ENCODE data around the gene NRARP. TPM values are rescaled to one million over a fixed set of nuclear protein-coding genes. Genes with fewer than 3 reads are reported as not detected.
A peak's percentile ranks its signal among the peaks of the same experiment; 100 is the strongest.

NRARP gene
- total RNA-seq (ENCODE audit: unreplicated experiment) = 170 TPM
- long read RNA-seq = 0 reads

- Mint-ChIP-seq H3K27me3 (ENCODE audit: unreplicated experiment) (peaks cover 2% of the 10 kb centered on the region), H3K36me3 (ENCODE audit: low read depth, unreplicated experiment) (peaks cover 14% of the 10 kb centered on the region), H3K4me3 (ENCODE audit: unreplicated experiment) (peak within 1 kb of the TSS; percentile 99), H3K4me1 (ENCODE audit: unreplicated experiment) (peaks cover 35% of the 10 kb centered on the region), H3K27ac (ENCODE audit: unreplicated experiment) (peak within 1 kb of the TSS; percentile 82), H3K9me3 (ENCODE audit: unreplicated experiment) (no peaks in the 10 kb centered on the region)
- TF ChIP-seq, protein P1, sequence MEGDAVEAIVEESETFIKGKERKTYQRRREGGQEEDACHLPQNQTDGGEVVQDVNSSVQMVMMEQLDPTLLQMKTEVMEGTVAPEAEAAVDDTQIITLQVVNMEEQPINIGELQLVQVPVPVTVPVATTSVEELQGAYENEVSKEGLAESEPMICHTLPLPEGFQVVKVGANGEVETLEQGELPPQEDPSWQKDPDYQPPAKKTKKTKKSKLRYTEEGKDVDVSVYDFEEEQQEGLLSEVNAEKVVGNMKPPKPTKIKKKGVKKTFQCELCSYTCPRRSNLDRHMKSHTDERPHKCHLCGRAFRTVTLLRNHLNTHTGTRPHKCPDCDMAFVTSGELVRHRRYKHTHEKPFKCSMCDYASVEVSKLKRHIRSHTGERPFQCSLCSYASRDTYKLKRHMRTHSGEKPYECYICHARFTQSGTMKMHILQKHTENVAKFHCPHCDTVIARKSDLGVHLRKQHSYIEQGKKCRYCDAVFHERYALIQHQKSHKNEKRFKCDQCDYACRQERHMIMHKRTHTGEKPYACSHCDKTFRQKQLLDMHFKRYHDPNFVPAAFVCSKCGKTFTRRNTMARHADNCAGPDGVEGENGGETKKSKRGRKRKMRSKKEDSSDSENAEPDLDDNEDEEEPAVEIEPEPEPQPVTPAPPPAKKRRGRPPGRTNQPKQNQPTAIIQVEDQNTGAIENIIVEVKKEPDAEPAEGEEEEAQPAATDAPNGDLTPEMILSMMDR (IDR thresholded peaks at IDR 0.05; ENCODE audit: unreplicated experiment) = no peak
- DNase-seq (ENCODE audit: low spot score) = peak; percentile 97
These were observed at the start of gene NRARP for GRCh38 chr9:137302118-137302448. Gene NRARP (minus strand): TSS chr9:137302271. CDS start chr9:137301928, 343 bp downstream.

DNA sequence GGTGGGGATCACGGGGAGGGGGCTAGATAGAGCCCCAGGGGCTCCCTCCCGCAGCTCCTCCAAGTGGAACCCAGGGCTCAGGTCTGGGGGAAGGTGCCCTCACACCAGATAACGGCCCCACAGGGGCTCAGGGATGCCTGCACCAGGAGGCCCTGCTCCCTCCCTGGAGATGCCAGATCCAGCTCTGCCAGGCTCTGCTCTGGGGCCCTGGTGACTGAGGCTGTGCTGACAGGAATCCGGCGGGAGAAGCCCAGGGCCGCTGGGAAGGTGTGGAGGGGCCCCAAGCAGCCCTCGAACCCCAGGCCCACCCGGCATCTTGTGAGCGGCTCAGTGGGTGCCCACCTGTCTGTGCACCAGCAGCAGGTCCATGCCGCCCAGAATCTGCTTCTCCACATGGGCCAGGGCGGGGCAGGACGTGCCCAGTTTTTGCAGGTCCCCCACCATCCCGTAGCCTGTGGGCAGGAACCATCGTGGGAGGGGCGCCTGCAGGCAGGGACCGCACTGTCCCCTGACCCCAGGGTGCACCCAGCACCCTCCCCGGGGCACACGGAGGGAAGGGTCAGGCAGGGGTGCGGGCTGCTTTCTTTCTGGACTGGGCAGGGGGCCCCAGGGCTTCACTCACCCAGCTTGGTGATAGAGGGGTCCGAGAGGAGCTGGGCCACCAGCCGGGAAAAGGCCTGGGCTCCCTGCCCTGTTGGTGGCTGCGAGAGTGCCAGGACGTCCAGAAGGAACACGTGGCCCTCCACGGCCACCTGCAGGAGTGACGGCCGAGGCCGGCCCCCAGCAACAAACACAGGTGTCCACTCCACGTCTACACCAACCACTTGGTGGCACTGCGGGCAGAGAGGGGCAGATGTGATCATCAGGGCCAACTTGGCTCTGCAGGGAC lies 48.9 kb upstream of the NRARP start:
- TF ChIP-seq, protein P1 (IDR thresholded peaks at IDR 0.05; ENCODE audit: unreplicated experiment) = no peak
- H3K36me3 Mint-ChIP-seq (ENCODE audit: low read depth, unreplicated experiment) = peaks cover 16% of the 10 kb centered on the region
- peaks cover 4% of the 10 kb centered on the region for H3K9me3 Mint-ChIP-seq (ENCODE audit: unreplicated experiment)
- H3K4me3 Mint-ChIP-seq (ENCODE audit: unreplicated experiment) = no peak overlapping the region
- H3K27me3 Mint-ChIP-seq (ENCODE audit: unreplicated experiment) = peaks cover 4% of the 10 kb centered on the region
- DNase-seq (ENCODE audit: low spot score) = no peak
- no peak overlapping the region for H3K27ac Mint-ChIP-seq (ENCODE audit: unreplicated experiment)
- no peaks in the 10 kb centered on the region for H3K4me1 Mint-ChIP-seq (ENCODE audit: unreplicated experiment)

DNA sequence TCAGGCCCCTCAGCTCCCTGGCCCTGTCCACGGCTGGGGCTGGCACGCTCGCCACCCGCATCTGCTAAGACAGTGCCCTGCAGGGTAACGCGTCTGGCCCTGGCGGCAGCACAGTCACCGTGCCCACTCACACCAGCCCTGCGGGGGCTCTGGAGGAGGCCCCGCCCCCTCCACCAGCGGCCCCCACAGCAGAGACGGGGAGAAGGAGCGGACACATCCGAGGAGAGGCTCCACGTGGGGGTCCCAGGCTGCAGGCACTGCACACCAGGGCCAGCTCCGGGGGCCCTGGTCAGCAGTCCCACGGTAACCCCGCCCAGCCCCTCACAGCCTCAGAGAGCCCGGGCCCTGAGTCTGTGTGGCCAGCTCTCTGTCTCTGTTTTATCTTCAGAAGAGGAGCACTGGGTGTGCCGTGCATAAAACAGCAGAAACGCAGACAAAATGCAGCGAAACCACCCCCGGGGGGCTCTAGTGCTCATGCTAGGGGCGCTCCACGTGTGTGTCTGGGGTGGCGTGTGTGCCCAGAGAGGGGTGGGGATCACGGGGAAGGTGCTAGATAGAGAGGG lies 47.5 kb upstream of the NRARP start:
- DNase-seq (ENCODE audit: low spot score) = no peak
- Mint-ChIP-seq H3K36me3 (ENCODE audit: low read depth, unreplicated experiment) (peaks cover 16% of the 10 kb centered on the region), H3K27ac (ENCODE audit: unreplicated experiment) (no peak overlapping the region), H3K9me3 (ENCODE audit: unreplicated experiment) (peaks cover 4% of the 10 kb centered on the region), H3K27me3 (ENCODE audit: unreplicated experiment) (peaks cover 4% of the 10 kb centered on the region), H3K4me1 (ENCODE audit: unreplicated experiment) (no peaks in the 10 kb centered on the region), H3K4me3 (ENCODE audit: unreplicated experiment) (no peak overlapping the region)
- TF ChIP-seq, protein P1 (IDR thresholded peaks at IDR 0.05; ENCODE audit: unreplicated experiment) = no peak

GRCh38 chr9:137348769-137349470 lies 46.8 kb upstream of the NRARP start:
- TF ChIP-seq, protein P1 (IDR thresholded peaks at IDR 0.05; ENCODE audit: unreplicated experiment) = no peak
- Mint-ChIP-seq H3K4me1 (ENCODE audit: unreplicated experiment) (no peaks in the 10 kb centered on the region), H3K27ac (ENCODE audit: unreplicated experiment) (no peak overlapping the region), H3K36me3 (ENCODE audit: low read depth, unreplicated experiment) (peaks cover 16% of the 10 kb centered on the region), H3K4me3 (ENCODE audit: unreplicated experiment) (no peak overlapping the region), H3K9me3 (ENCODE audit: unreplicated experiment) (peaks cover 4% of the 10 kb centered on the region), H3K27me3 (ENCODE audit: unreplicated experiment) (peaks cover 4% of the 10 kb centered on the region)
- DNase-seq (ENCODE audit: low spot score) = no peak
